ENCODE results near the gene SNX13.
"Not testable (repeated sequence)": the region's sequence is repeated elsewhere in the genome, so short reads cannot be mapped to it uniquely, and the experiment has no call there.

Gene SNX13

GRCh38 chr7:17829001-17829400, 111.3 kb downstream of the SNX13 start:
- FAIRE-seq: no peak
- TF ChIP-seq PAX5 (IDR thresholded peaks at IDR 0.05; ENCODE audit: insufficient read depth, low read length, severe bottlenecking) (no peak), SPI1 (IDR thresholded peaks at IDR 0.05; ENCODE audit: low read depth, low read length) (no peak), TAF1 (IDR thresholded peaks at IDR 0.05; ENCODE audit: low read depth, low read length) (no peak), POLR2AphosphoS5 (IDR thresholded peaks at IDR 0.05; ENCODE audit: low read depth, low read length) (no peak), POU2F2 (IDR thresholded peaks at IDR 0.05; ENCODE audit: low read depth, low read length) (no peak), POLR2A (IDR thresholded peaks at IDR 0.05; ENCODE audit: low read depth, low read length) (no peak)
- no peak for DNase-seq (ENCODE audit: insufficient read length, low spot score)

- no peak for DNase-seq (ENCODE audit: insufficient read length, low spot score)
- FAIRE-seq: no peak
- TF ChIP-seq SPI1 (IDR thresholded peaks at IDR 0.05; ENCODE audit: low read depth, low read length): no peak
- TF ChIP-seq POLR2A (IDR thresholded peaks at IDR 0.05; ENCODE audit: low read depth, low read length): no peak
- TF ChIP-seq POU2F2 (IDR thresholded peaks at IDR 0.05; ENCODE audit: low read depth, low read length): no peak
- TF ChIP-seq POLR2AphosphoS5 (IDR thresholded peaks at IDR 0.05; ENCODE audit: low read depth, low read length): no peak
- no peak for TF ChIP-seq PAX5 (IDR thresholded peaks at IDR 0.05; ENCODE audit: insufficient read depth, low read length, severe bottlenecking)
Measured at GRCh38 chr7:17822547-17823173, 117.6 kb downstream of the SNX13 start.

GRCh38 chr7:17816903-17817302, 123.4 kb downstream of the SNX13 start:
- FAIRE-seq: peak; percentile 20
- TF ChIP-seq POU2F2 (IDR thresholded peaks at IDR 0.05; ENCODE audit: low read depth, low read length): no peak
- no peak for TF ChIP-seq TAF1 (IDR thresholded peaks at IDR 0.05; ENCODE audit: low read depth, low read length)
- DNase-seq (ENCODE audit: insufficient read length, low spot score): no peak

- FAIRE-seq: no peak
- TF ChIP-seq POU2F2 (IDR thresholded peaks at IDR 0.05; ENCODE audit: low read depth, low read length): no peak
- TF ChIP-seq SPI1 (IDR thresholded peaks at IDR 0.05; ENCODE audit: low read depth, low read length): no peak
- no peak for TF ChIP-seq POLR2AphosphoS5 (IDR thresholded peaks at IDR 0.05; ENCODE audit: low read depth, low read length)
- TF ChIP-seq TAF1 (IDR thresholded peaks at IDR 0.05; ENCODE audit: low read depth, low read length): no peak
- no peak for TF ChIP-seq POLR2A (IDR thresholded peaks at IDR 0.05; ENCODE audit: low read depth, low read length)
- no peak for TF ChIP-seq PAX5 (IDR thresholded peaks at IDR 0.05; ENCODE audit: insufficient read depth, low read length, severe bottlenecking)
Measured at GRCh38 chr7:17815318-17815717, 125.0 kb downstream of the SNX13 start.

GRCh38 chr7:17814058-17814457, 126.2 kb downstream of the SNX13 start:
- TF ChIP-seq POLR2A (IDR thresholded peaks at IDR 0.05; ENCODE audit: low read depth, low read length) (no peak), TAF1 (IDR thresholded peaks at IDR 0.05; ENCODE audit: low read depth, low read length) (no peak), PAX5 (IDR thresholded peaks at IDR 0.05; ENCODE audit: insufficient read depth, low read length, severe bottlenecking) (no peak), POLR2AphosphoS5 (IDR thresholded peaks at IDR 0.05; ENCODE audit: low read depth, low read length) (no peak), SPI1 (IDR thresholded peaks at IDR 0.05; ENCODE audit: low read depth, low read length) (no peak), POU2F2 (IDR thresholded peaks at IDR 0.05; ENCODE audit: low read depth, low read length) (no peak)
- DNase-seq (ENCODE audit: insufficient read length, low spot score) (no peak), FAIRE-seq (no peak)

More at GRCh38 chr7:17815318-17815717, 125.0 kb downstream of the SNX13 start:
- no peak for DNase-seq (ENCODE audit: insufficient read length, low spot score)

- FAIRE-seq; DNase-seq (ENCODE audit: insufficient read length, low spot score): not testable (repeated sequence)
Measured at GRCh38 chr7:17809215-17809614, 131.1 kb downstream of the SNX13 start.

GRCh38 chr7:17807242-17807641, 133.1 kb downstream of the SNX13 start:
- TF ChIP-seq SPI1 (IDR thresholded peaks at IDR 0.05; ENCODE audit: low read depth, low read length) (no peak), TAF1 (IDR thresholded peaks at IDR 0.05; ENCODE audit: low read depth, low read length) (no peak), POLR2A (IDR thresholded peaks at IDR 0.05; ENCODE audit: low read depth, low read length) (no peak), PAX5 (IDR thresholded peaks at IDR 0.05; ENCODE audit: insufficient read depth, low read length, severe bottlenecking) (no peak), POU2F2 (IDR thresholded peaks at IDR 0.05; ENCODE audit: low read depth, low read length) (no peak), POLR2AphosphoS5 (IDR thresholded peaks at IDR 0.05; ENCODE audit: low read depth, low read length) (no peak)
- FAIRE-seq (no peak), DNase-seq (ENCODE audit: insufficient read length, low spot score) (no peak)

GRCh38 chr7:17806631-17807030, 133.7 kb downstream of the SNX13 start:
- no peak for DNase-seq (ENCODE audit: insufficient read length, low spot score)
- FAIRE-seq: no peak
- TF ChIP-seq PAX5 (IDR thresholded peaks at IDR 0.05; ENCODE audit: insufficient read depth, low read length, severe bottlenecking) (no peak), TAF1 (IDR thresholded peaks at IDR 0.05; ENCODE audit: low read depth, low read length) (no peak), POLR2AphosphoS5 (IDR thresholded peaks at IDR 0.05; ENCODE audit: low read depth, low read length) (no peak), POU2F2 (IDR thresholded peaks at IDR 0.05; ENCODE audit: low read depth, low read length) (no peak), SPI1 (IDR thresholded peaks at IDR 0.05; ENCODE audit: low read depth, low read length) (no peak), POLR2A (IDR thresholded peaks at IDR 0.05; ENCODE audit: low read depth, low read length) (no peak)

- DNase-seq (ENCODE audit: insufficient read length, low spot score): no peak
- FAIRE-seq: no peak
- TF ChIP-seq POU2F2 (IDR thresholded peaks at IDR 0.05; ENCODE audit: low read depth, low read length) (no peak), TAF1 (IDR thresholded peaks at IDR 0.05; ENCODE audit: low read depth, low read length) (no peak), PAX5 (IDR thresholded peaks at IDR 0.05; ENCODE audit: insufficient read depth, low read length, severe bottlenecking) (no peak), SPI1 (IDR thresholded peaks at IDR 0.05; ENCODE audit: low read depth, low read length) (no peak), POLR2A (IDR thresholded peaks at IDR 0.05; ENCODE audit: low read depth, low read length) (no peak), POLR2AphosphoS5 (IDR thresholded peaks at IDR 0.05; ENCODE audit: low read depth, low read length) (no peak)
Measured at GRCh38 chr7:17802056-17802455, 138.2 kb downstream of the SNX13 start.

GRCh38 chr7:17792075-17792936, 148.0 kb downstream of the SNX13 start:
- DNase-seq (ENCODE audit: insufficient read length, low spot score) (no peak), FAIRE-seq (no peak)
- no peak for TF ChIP-seq POLR2AphosphoS5 (IDR thresholded peaks at IDR 0.05; ENCODE audit: low read depth, low read length)
- no peak for TF ChIP-seq POLR2A (IDR thresholded peaks at IDR 0.05; ENCODE audit: low read depth, low read length)
- TF ChIP-seq PAX5 (IDR thresholded peaks at IDR 0.05; ENCODE audit: insufficient read depth, low read length, severe bottlenecking): no peak
- no peak for TF ChIP-seq POU2F2 (IDR thresholded peaks at IDR 0.05; ENCODE audit: low read depth, low read length)
